HFFc6 (cell line): ENCODE results near the gene ARHGEF26. TPM values are rescaled to one million over a fixed set of nuclear protein-coding genes. Genes with fewer than 3 reads are reported as not detected.

Experiments
- DNase-seq: peaks from one replicate; pipeline ENCODE4 v3.0.0-alpha.2; 2018
- H3K27ac Mint-ChIP-seq: 2 replicates; pipeline ENCODE4 v1.8.0; 2020; ENCODE audit warnings: mild to moderate bottlenecking, mixed read lengths
- H3K27me3 Mint-ChIP-seq: 2 replicates; pipeline ENCODE4 v1.8.0; 2021; ENCODE audit warnings: mild to moderate bottlenecking, moderate library complexity, mixed read lengths; ENCODE audit not compliant: insufficient read depth
- H3K36me3 Mint-ChIP-seq: 2 replicates; pipeline ENCODE4 v1.8.0; 2021; ENCODE audit warnings: low read depth, mixed read lengths
- H3K4me1 Mint-ChIP-seq: 2 replicates; pipeline ENCODE4 v1.8.0; 2020; ENCODE audit warnings: low read depth, mixed read lengths
- H3K4me3 Mint-ChIP-seq: 2 replicates; pipeline ENCODE4 v1.8.0; 2020; ENCODE audit warnings: mild to moderate bottlenecking, moderate library complexity, mixed read lengths
- H3K9me3 Mint-ChIP-seq: 2 replicates; pipeline ENCODE4 v1.8.0; 2020; ENCODE audit warnings: mild to moderate bottlenecking, mixed read lengths
- total RNA-seq, 6 experiments: library from RNA; stranded (reverse); fragmentation: NEBNext Ultra II Directional; extraction: Animal tissue kit (Norgen Biotek cat#: 25700); gene quantifications; 2 replicates in 1 of 6; 3 replicates in 5 of 6; pipeline ENCODE4 v1.2.3, GENCODE V29; 2021
- TF ChIP-seq, protein P1 (sequence below): fragments of 200-600 bp; sonication (generic); IDR thresholded peaks from 2 replicates; pipeline ENCODE4 v1.5.0; 2021; ENCODE audit warnings: antibody characterized with exemption, mild to moderate bottlenecking

ARHGEF26 gene
- total RNA-seq, 6 experiments from 2014 or later = 0.05 TPM; not detected in 5

- TF ChIP-seq, protein P1, sequence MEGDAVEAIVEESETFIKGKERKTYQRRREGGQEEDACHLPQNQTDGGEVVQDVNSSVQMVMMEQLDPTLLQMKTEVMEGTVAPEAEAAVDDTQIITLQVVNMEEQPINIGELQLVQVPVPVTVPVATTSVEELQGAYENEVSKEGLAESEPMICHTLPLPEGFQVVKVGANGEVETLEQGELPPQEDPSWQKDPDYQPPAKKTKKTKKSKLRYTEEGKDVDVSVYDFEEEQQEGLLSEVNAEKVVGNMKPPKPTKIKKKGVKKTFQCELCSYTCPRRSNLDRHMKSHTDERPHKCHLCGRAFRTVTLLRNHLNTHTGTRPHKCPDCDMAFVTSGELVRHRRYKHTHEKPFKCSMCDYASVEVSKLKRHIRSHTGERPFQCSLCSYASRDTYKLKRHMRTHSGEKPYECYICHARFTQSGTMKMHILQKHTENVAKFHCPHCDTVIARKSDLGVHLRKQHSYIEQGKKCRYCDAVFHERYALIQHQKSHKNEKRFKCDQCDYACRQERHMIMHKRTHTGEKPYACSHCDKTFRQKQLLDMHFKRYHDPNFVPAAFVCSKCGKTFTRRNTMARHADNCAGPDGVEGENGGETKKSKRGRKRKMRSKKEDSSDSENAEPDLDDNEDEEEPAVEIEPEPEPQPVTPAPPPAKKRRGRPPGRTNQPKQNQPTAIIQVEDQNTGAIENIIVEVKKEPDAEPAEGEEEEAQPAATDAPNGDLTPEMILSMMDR = no peak
- no peak overlapping the region for H3K4me3 Mint-ChIP-seq
- no peaks in the 10 kb centered on the region for H3K36me3 Mint-ChIP-seq
- no peak overlapping the region for H3K27ac Mint-ChIP-seq
- no peaks in the 10 kb centered on the region for H3K27me3 Mint-ChIP-seq
- no peaks in the 10 kb centered on the region for H3K4me1 Mint-ChIP-seq
- peaks cover 29% of the 10 kb centered on the region for H3K9me3 Mint-ChIP-seq
- no peak for DNase-seq
These were observed 67.7 kb downstream of the ARHGEF26 start for GRCh38 chr3:154188846-154189245.

- TF ChIP-seq, protein P1 = no peak
- Mint-ChIP-seq H3K4me1 (no peaks in the 10 kb centered on the region), H3K4me3 (no peak overlapping the region), H3K36me3 (no peaks in the 10 kb centered on the region), H3K27me3 (no peaks in the 10 kb centered on the region), H3K27ac (no peak overlapping the region), H3K9me3 (peaks cover 25% of the 10 kb centered on the region)
- no peak for DNase-seq
These were observed 70.3 kb downstream of the ARHGEF26 start for GRCh38 chr3:154191520-154191919.

DNA sequence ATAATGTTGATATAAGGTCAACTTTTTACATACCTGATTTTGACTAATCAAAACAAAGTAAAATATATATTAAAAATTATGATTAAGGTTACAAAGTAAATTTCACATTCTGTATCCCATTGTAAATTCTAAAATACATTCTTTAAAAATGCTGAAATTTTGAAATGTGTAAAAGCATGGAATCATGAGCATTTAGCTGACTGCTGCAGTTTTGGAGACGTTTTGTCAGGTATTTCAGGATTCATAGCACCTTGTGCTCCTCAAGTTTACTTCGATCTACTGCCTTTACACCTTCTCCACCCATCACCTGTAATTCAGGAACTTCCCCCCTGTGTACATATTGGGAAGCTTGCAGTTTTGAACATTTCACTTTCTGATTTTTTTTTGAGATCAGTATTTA is 71.0 kb downstream of the ARHGEF26 start:
- Mint-ChIP-seq H3K36me3 (no peaks in the 10 kb centered on the region), H3K27ac (no peak overlapping the region), H3K4me1 (no peaks in the 10 kb centered on the region), H3K9me3 (peaks cover 25% of the 10 kb centered on the region), H3K27me3 (no peaks in the 10 kb centered on the region), H3K4me3 (no peak overlapping the region)
- TF ChIP-seq, protein P1 = no peak
- DNase-seq = no peak

DNA sequence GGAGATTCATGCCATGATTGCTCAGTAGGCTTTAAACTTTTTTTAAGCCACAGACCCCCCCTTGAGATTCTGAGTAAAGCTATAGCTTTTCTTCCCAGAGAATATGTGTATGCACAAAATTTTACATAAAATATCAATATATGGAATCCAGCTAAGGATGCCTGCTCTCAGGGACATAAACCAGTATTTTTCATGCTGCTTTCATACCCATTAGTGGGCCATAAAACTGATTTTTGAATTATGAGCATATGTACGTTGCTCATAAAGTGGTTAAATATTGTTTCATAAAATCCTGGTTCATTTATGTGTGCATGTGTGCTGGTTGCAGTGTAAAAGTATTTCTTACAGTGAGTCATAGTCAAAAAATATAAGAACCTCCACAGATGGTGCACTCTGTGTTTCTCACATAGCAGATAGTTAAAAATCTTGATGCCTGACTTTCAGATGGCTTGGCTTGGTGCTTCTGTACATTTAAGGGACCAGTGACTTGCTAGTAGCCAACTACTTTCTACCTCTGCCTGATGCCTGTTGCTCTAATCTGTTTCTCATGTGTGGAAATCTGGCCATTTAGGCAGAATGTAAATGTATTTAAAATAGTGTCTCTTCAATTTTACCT is 71.9 kb downstream of the ARHGEF26 start:
- no peaks in the 10 kb centered on the region for H3K36me3 Mint-ChIP-seq
- no peak for DNase-seq
- H3K4me3 Mint-ChIP-seq = no peak overlapping the region
- H3K27me3 Mint-ChIP-seq = no peaks in the 10 kb centered on the region
- H3K9me3 Mint-ChIP-seq = peaks cover 25% of the 10 kb centered on the region
- no peak overlapping the region for H3K27ac Mint-ChIP-seq
- TF ChIP-seq, protein P1 = no peak
- no peaks in the 10 kb centered on the region for H3K4me1 Mint-ChIP-seq

- H3K4me3 Mint-ChIP-seq = no peak overlapping the region
- TF ChIP-seq, protein P1 = no peak
- no peaks in the 10 kb centered on the region for H3K36me3 Mint-ChIP-seq
- H3K27me3 Mint-ChIP-seq = no peaks in the 10 kb centered on the region
- peaks cover 25% of the 10 kb centered on the region for H3K9me3 Mint-ChIP-seq
- no peaks in the 10 kb centered on the region for H3K4me1 Mint-ChIP-seq
- no peak overlapping the region for H3K27ac Mint-ChIP-seq
- DNase-seq = no peak
These were observed 73.7 kb downstream of the ARHGEF26 start for GRCh38 chr3:154194877-154195276.
